GM21515 (cell line): Measurements from ENCODE around the gene TPSD1.
"Not testable (repeated sequence)": the region's sequence is repeated elsewhere in the genome, so short reads cannot be mapped to it uniquely, and the experiment has no call there.

Experiments used
- ATAC-seq: cut with Tn5 transposase; IDR thresholded peaks from one replicate; pipeline ENCODE4 v1.9.1; 2021; ENCODE audit not compliant: unreplicated experiment

The TPSD1 gene

GRCh38 chr16:1220841-1221627 is 34.8 kb upstream of the TPSD1 start:
- no peak for ATAC-seq

GRCh38 chr16:1221628-1222552 is 34.0 kb upstream of the TPSD1 start:
- no peak for ATAC-seq

- no peak for ATAC-seq
These were observed 33.1 kb upstream of the TPSD1 start for GRCh38 chr16:1222553-1223354.

- no peak for ATAC-seq
These were observed 32.3 kb upstream of the TPSD1 start for GRCh38 chr16:1223355-1224214.

GRCh38 chr16:1224558-1224957 is 31.3 kb upstream of the TPSD1 start:
- ATAC-seq: no peak

- ATAC-seq: no peak
These were observed 30.8 kb upstream of the TPSD1 start, which contains the start of gene TPSG1 for GRCh38 chr16:1225051-1225451. Gene TPSG1, minus strand, starts transcription at chr16:1225268. Its CDS starts 16 bp downstream, at chr16:1225252.

GRCh38 chr16:1225728-1226311 is 30.0 kb upstream of the TPSD1 start:
- ATAC-seq: not testable (repeated sequence)

- ATAC-seq: not testable (repeated sequence)
These were observed 29.2 kb upstream of the TPSD1 start for GRCh38 chr16:1226692-1227091.

GRCh38 chr16:1228227-1228626 is 27.6 kb upstream of the TPSD1 start:
- not testable (repeated sequence) for ATAC-seq

- ATAC-seq: not testable (repeated sequence)
These were observed 26.4 kb upstream of the TPSD1 start for GRCh38 chr16:1229476-1229875.

GRCh38 chr16:1230084-1230470 is 25.8 kb upstream of the TPSD1 start, which contains the start of gene TPSB2:
Gene TPSB2, minus strand, starts transcription at chr16:1230184. Its CDS starts 233 bp downstream, at chr16:1229951.
- not testable (repeated sequence) for ATAC-seq

- not testable (repeated sequence) for ATAC-seq
These were observed 25.2 kb upstream of the TPSD1 start for GRCh38 chr16:1230471-1231212.

GRCh38 chr16:1231301-1231700 is 24.6 kb upstream of the TPSD1 start:
- not testable (repeated sequence) for ATAC-seq

- not testable (repeated sequence) for ATAC-seq
These were observed 23.7 kb upstream of the TPSD1 start for GRCh38 chr16:1232049-1232748.

- ATAC-seq: not testable (repeated sequence)
These were observed 19.2 kb upstream of the TPSD1 start for GRCh38 chr16:1236659-1237058.

- no peak for ATAC-seq
These were observed 17.9 kb upstream of the TPSD1 start for GRCh38 chr16:1237990-1238389.

- not testable (repeated sequence) for ATAC-seq
These were observed 17.0 kb upstream of the TPSD1 start for GRCh38 chr16:1238909-1239308.

- ATAC-seq: not testable (repeated sequence)
These were observed 16.3 kb upstream of the TPSD1 start for GRCh38 chr16:1239575-1239974.
